GDM1 (cell line): ENCODE results near the gene GPR26.
"Not testable (repeated sequence)": the region's sequence is repeated elsewhere in the genome, so short reads cannot be mapped to it uniquely, and the experiment has no call there.

ENCODE experiments used
- DNase-seq: peaks from one replicate; lab custom pipeline; 2025; lab: John Stamatoyannopoulos, UW

Gene GPR26

DNA sequence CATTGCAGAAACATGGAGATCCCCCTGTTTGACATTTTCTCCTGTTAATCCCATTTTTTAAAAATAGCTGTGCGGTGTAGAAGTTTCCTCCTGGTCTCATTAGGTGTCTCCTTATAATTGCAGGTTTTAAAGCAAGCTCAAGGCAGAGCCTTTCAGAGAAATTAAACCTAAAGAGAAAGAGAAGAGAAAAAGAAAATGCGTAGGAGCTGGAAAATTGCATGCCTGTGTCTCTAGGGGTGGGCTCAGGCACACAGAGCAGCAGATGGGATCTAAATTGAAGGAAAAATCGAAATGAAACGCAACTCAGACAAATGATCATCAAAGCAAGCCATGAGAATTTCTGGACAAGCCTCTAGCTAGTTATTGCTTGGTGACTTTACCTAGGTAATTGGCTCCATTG, 40.1 kb downstream of the GPR26 start:
- no peak for DNase-seq

DNA sequence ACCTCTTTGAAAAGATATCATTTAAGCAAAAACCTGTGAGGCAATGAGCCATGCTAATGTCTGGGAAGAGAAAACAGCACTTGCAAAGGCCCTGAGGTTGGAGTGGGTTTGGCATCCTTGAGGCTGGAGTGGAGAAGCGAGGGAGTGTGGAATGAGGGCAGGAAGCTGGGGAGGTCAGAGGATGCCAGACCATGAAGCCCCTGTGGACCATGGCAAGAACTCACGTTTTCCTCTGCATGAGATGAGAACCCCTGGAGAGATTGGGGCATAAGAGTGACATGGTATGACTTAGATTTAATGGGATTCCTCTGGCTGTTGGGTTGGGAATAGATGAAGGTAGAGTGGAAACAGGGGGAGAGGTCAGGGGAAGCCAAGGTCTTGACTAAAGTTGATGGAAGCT, 49.4 kb downstream of the GPR26 start:
- DNase-seq: no peak

DNA sequence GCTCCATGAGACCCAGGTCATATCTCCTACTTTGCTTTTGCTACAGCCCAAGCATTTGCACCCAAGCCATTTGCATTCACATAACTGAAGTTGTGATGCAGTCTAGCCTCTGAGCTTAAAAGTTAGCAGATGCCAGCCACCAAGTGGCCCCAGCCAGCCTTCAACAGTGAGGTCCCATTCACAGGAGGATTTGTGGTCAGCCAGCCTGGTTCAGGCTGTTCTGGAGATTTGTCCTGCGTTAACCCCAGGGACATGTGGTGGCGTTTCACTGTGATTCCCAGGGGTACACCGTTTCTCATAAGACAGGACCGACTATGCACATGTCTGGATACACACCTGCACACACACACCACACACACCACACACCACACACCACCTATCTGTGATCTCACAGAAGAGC, 51.2 kb downstream of the GPR26 start:
- no peak for DNase-seq

DNA sequence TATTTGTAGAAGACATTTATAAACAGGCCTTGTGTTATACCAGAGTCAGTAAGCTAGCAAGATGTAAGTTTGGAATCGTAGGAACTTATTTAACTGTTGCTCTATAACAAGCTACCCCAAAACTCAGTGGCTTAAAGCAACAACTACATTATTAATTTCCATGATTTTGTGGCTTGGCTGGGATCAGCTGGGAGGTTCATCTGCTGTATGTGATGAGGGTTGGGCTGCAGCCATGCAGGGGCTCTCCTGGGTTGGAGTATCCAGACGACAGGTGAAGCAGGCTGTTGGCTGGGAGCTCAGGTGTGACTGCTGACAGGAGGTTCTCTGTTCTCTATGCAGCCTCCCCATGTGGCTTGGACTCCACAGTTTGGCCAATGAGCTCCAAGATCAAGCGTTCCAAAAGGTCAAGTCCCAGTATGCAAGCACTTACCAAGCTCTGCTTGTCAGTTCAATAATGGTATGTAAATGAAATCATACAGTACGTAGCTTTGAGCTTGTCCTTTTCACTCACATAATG, 52.4 kb downstream of the GPR26 start:
- DNase-seq: no peak

DNA sequence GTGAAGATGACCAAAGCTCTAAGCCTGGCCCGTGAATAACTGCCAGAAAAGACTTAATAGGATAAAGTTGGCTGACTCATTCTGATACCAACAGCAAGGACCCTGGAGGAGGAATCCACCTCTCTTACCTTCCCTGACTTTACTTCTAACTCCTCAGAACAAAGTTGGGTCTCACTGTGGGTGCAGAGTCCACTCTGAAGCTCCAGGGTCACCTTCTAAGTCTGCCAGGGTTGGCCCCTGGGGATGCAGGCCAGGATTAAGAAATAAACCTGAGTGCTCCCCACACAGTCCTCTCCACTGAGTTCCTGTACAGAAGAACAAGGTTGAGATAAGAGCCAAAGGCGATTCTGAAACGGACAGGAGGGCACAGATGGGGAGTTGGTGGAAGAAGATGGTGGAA, 54.4 kb downstream of the GPR26 start:
- DNase-seq: no peak

DNA sequence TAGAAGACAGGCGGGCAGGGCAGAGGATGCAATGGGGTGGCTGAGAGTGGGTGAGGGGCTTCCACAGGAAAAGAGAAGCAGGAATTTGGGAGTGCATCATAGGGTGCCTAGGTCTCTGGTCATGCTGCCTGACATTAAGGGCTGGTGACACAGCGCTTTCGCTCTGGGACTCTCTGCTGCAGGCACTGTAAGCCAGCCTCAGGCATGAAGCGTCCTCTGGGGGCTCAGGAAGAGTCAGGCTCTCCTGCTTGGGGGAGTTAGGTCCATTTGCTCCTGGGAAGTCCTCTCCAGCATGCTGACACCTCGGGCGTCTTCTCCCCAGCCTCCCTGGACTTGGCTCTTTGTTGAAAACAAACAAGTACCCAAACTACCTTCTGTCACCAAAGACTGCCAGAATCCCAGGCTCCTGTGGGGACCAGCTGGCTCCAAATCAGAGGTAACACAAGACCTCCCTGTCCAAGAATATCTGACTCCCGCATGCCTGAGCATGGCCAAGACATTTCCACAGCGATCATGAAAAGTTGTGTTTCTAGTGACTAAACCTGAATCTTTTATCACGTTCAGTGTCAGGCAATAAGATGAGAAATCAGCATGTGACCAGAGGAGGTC, 55.4 kb downstream of the GPR26 start:
- DNase-seq: no peak

DNA sequence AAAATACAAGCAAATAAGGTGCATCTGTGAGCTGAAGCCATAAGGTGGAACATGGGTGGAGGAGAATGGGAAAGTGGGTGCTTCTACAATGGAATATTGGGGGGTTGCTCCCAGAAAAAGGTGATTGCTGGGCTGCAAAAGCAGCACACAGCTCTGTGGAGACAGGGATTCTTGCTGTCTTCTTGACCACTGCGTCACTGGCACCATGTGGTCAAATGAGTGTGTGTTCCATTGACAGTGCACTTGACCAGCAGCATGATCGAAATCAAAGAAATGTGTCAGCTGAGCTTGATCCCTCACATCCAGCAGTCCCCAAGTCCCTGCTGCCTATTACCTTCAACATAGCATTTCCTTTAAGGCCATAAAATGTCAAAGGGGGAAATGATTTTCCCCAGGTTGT, 56.2 kb downstream of the GPR26 start:
- DNase-seq: no peak

DNA sequence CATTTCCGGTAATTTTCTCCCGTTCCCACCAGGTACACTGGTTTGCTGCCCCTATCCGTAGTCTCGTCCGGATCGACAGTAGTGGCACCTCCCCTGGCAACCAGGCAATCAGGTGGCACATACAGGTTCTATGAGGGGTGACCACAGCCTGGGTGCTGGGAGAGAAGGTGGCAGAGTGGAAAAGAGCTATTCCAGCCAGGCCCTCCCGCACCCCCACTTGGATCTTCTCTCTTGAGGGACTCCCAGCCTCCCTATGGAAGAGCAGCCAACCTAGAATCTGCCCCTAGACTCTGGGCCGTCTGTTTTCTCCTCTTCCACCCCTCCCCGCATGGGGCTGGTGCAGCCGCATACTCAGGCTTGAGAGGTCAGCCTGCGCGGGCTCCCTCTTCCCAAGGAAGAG, 58.6 kb downstream of the GPR26 start:
- no peak for DNase-seq

DNA sequence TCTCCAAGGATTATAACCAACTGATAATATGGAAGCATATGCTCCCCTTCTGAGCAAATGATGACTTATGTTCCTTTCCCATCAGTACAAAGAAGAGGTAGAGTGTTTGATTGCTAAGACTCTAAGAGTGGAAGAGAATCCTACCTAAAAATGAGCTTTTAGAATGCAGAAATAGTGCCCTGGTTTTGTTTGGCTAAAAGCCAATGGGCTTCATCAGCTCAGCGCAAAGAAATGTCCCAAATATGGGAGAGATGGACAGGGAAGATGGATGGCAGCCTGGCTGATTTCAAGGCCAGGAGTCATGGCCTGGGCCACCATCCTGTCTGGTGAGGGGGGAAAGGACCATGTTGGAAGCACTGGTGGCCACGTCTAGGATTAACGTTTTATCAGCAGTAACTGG, 60.2 kb downstream of the GPR26 start:
- no peak for DNase-seq

DNA sequence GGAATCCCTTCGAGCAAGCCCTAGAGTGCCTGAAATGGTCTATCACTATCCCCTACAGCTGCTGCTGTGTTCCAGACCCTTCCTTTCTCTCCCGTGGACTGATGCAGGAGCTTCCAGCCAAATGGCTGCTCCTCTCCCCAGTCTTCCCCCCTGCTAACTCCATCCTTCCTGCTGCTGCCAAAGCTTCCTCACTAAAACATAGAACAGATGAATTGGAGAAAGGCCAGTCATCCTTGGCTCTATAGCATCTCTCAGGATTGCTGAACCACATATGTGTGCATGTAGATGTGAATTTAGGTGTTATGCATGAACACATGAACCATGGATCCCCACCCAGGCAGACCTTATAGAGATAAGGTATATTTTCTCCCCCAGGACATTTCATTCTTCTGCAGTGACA, 60.7 kb downstream of the GPR26 start:
- no peak for DNase-seq

DNA sequence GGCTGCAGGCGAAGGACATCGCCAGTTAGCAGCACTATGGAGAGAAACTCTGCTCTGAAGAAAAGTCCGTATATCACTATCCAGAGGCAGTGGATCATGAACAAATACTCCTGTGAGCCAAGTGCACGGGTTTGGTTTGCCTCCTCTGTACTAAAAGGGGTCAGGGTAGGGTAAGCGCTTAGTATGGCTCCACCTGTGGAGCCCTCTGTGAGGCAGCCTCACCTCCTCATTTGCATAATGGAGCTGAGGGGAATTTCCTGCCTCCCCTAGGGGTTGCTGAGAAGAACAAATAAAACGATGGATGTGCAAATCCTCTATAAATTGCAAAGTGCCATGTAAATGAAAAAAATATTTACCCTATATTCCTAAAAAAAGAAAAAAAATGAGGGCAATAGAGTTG, 63.4 kb downstream of the GPR26 start:
- no peak for DNase-seq

DNA sequence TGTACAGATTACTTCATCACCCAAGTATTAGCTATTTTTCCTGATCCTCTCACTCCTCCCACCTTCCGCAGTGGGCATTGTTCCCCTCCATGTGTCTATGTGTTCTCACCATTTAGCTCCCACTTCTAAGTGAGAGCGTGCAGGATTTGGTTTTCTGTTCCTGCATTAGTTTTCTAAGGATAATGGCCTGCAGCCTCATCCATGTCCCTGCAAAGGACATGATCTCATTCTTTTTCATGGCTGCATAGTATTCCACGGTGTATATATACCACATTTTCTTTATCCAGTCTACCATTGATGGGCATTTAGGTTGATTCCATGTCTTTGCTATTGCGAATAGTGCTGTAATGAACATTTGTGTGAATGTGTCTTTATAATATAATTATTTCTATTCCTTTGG, 70.8 kb downstream of the GPR26 start:
- DNase-seq: not testable (repeated sequence)

DNA sequence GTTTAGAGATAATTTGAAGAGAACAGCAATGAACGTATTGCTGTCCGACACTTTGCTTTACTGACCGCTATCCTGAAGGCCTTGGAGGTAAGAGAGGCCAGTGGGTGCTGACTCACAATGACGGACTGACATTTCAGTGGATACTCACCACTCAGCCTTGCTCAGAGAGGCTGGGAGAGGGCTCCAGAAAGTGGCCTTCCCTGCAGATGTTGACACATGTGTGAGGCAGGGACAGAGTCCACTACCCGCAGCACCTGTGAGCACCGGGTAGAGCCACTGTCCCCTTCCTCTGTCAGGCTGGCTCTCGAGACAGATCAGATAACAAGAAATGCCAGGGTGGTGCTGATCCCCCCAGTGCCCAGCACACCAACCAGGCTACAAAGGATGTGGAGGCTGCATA, 75.0 kb downstream of the GPR26 start:
- DNase-seq: no peak

DNA sequence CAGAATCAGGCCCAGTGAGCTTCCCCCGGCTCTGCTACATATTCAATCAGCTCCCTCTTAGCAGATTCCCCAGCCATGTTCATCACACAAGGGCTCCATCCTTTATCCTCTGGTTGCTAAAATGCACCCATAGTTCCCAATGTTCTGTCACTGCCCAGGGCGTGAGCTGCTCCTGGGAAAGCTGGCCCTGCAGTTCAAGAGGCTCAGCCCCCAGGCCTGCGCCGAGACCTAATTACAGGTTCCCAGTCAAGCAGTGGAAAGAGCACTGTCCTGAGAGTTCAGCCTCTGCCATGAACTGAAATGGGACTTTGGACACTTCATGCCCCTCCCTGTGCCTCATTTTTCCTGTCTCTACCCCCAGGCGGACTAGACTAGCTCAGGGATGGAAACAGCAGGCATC, 75.6 kb downstream of the GPR26 start:
- no peak for DNase-seq

DNA sequence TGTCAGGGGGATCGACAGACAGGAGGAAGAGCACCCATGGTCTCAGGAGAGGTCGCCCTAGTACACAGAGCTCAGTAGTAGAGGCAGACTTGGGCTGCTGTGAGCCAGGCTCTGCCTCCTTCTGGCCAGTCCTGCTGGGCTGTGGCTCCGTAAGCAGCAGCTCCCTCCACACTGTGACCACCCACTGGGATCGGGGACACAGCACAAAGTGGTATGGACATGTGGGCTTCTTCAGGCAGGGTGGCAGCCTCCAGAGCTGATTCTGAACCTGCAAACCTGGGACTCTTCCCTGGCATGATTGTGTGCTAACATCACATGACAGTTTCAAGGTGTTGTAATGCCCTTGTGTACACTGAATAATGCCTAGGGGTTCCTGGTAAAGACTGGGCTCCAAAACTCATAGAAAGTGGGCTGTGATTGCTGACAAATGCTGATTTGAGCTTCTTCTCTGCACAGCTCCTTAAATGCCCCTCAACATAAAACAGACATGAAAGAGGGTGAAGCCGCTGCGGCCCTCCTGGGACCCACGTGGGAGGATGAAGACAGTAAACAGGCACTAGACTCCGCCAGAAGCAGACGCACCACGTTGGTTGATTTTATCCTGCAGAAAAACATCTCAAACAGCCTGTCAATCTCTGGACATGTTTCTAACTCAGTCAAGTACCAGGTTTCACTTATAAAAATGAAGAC, 76.7 kb downstream of the GPR26 start:
- no peak for DNase-seq

DNA sequence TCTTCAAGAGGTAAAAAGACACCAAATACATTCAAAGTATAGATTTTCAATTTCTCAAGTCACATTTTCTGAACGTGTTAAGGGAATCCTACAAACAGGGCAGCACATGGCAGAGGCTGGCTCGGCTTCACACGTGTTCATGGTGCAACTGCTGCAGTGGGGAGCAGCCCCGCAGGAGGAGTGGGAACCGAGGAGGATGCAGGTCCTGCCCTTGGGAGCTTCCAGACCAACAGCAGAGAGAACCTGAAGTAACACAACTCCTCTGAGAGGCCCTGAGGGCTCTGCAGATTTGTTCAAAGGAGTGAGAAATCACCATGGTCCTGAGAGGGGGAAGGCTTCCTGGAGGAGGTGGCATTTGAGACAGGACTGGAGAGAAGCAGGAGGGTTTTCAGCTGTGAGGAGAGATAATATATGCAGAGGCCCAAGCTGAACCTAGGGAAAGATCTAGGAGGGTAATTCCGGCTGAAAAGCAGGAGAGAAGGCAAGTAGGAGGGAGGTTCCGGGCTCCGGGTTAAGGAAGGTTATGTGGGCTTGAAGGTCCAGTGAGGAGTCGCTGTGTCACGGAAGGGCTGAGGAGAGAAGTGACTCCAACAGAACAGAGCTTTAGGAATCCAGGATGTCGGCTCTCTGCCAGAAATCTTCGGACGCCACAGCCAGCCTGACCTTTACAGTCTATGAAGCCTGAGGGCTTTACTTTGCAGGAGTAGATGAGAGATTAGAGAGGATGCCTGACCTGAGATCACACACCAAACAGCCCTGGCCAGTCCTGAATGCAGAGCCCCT, 77.5 kb downstream of the GPR26 start:
- DNase-seq: no peak

DNA sequence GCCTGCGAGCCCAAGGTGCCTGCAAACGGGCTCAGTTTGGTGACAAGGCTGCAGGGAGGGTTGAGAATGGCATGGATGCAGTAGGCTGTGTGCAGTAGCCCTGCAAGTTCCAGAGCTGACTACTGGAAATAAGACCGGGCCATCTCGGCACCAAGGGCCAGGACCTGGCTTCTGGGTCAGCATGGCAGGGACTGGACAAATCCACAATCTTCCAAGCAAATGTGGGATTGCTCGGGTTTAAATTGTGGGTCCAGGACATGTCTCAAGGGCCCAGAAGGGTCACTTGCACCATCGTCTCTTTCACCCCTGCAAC, 78.0 kb downstream of the GPR26 start:
- no peak for DNase-seq
